ELF-1 (cell line): ENCODE data around the gene CSF2.

Source experiments
- DNase-seq: peaks from one replicate; pipeline ENCODE4 v3.0.0-alpha.2; 2016; ENCODE audit warnings: low read depth, low spot score

CSF2 gene

DNA sequence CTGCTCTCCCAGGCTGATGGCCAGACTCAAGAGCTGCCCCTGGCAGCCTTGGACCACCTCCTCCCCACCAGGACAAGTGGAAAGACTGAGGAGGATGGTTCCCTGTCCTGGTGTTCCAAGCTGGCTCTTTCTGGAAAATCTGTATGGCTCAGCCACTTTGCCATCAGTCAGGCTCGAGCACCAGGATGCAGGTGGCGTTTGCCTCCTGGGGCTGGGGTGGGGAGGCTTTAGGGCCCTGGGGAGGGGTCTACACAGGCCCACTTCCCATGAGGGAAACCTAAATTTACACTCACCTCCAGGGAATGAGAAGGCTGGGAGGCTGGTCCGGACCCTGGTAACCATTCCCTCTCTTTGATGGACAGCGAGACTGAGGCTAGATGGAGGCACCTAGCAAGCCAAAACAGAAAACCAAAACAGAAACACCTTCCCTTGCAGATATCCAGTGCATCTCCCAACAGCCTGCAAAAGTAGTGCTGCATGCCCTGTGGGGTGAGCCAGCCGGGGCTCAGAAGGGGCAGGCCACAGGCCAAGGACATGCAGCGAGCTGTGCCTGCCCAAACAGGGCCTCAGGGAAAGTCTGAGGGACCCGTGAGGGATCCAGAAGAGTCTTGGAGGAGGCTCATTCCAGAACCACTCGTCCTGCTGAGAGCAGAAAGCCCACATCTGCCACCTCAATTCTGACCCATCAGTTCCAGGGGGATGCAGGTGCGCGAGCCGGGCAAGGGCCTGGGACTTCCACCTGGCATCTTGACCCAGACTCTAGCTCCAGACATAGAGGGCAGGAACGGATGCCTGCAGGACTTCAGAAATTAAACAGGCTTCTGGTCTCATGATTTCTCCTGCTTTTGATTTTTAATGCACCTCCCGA lies 5.4 kb upstream of the CSF2 start:
- DNase-seq, result no peak

GRCh38 chr5:132069561-132069960 lies 4.0 kb upstream of the CSF2 start:
- DNase-seq, result no peak

DNA sequence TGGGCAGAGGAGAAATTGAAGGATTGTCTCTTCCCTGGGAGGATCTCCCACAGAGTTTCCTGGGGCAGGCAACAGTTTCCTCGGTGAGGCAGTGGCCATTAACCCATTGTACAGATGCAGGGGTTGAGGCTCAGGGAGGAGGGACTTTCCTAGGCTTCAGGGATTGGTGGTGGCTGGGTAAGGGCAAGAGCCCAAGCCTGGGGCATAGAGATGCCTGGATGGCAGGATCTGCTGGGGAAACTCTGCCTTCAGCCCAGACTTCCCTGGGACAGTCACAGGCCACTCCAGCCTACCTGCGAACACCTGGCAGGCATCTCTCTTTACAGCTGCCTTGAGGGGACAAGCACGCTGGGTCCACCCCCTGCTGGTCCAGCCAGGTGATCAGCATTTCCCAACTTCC lies 3.6 kb upstream of the CSF2 start:
- DNase-seq, result no peak

- DNase-seq, result no peak
Observed at GRCh38 chr5:132070460-132071337, 2.9 kb upstream of the CSF2 start.

GRCh38 chr5:132071338-132071707 lies 2.3 kb upstream of the CSF2 start:
- no peak for DNase-seq

DNA sequence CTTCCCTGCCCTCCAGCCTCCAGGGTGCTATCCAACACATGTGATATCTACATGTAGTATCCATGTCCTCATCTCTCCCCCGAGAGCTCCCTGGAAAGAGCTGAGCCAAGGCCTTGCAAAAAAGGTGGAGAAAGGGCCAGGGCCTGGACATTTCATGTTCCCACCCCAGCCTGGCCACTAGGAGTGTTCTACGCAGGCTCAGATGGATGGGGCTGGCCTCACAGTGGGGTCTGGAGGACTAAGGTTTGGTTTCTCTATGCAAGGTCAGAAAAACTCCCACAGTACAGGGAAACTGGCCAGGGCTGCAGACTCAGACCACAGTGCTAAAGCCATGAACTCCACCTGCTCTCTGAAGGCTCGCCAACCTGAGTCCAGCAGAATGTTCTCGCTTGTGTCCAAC lies 1.5 kb upstream of the CSF2 start:
- DNase-seq, result no peak

DNA sequence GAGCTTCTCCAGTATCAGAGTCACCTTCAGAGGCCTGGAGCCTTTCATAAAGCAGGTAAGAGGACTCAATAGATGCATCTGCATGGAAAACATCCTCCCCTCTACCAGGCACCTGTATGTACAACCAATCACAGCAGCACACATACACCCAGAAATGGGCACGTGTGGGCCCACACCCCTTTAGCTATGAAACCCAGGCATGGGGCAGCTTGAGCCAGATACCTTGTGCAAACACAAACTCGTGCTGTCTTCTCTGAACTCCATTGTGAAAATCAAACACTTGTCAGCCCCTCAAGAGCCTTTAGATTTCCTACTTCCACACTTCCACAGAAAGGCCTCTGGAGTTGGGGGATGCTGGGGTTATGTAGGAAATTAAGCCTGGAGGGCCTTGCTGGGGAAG lies 1.1 kb upstream of the CSF2 start:
- DNase-seq, result no peak

GRCh38 chr5:132074091-132074771 lies 642 bp downstream of the CSF2 start:
- DNase-seq, result no peak

GRCh38 chr5:132074772-132075718 lies 1.5 kb downstream of the CSF2 start:
- peak; percentile 14 for DNase-seq

GRCh38 chr5:132075719-132076077 lies 2.1 kb downstream of the CSF2 start:
- DNase-seq, result no peak

GRCh38 chr5:132076202-132076830 lies 2.7 kb downstream of the CSF2 start:
- DNase-seq, result no peak

DNA sequence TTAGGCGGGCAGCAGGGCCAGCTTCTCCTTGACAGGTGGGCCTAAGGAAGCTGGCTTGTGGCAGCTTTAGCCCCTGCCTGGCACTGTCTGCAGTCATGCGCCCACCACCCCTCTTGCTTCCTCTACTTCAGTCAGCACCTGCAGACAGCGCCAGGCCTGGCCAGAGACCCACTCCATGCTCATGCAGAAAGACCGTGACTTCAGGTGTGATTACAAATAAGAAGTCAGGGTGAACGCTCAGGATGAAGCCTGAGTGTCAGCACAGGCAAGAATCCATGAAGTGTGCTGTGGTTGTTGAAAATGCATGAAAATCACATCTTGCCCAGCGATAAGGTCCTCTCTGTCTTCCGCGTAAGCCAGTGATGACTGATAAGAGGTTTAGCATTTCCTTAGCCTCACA lies 3.4 kb downstream of the CSF2 start:
- DNase-seq, result no peak

- no peak for DNase-seq
Observed at GRCh38 chr5:132079081-132079480, 5.5 kb downstream of the CSF2 start.

GRCh38 chr5:132079619-132080018 lies 6.0 kb downstream of the CSF2 start:
- DNase-seq, result no peak

DNA sequence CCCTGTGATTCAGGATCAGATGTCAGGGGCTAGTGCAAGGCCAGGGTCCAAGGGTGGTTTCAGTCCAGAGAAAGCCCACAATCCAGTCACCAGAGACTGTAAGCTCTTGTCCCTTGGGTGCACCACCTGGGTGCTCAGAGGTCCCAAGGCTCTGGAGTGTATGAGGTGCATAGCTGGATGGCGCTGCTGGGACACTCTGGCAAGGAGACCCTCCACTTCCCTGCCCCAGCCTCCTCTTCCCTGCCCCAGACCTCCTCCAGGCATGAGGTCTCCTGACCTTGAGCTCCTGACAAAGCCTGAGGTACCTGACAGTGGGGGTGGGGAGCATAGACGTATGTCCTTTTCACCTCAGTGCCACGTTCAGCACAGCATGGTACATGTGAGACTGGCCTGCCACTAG lies 7.0 kb downstream of the CSF2 start:
- DNase-seq, result no peak

DNA sequence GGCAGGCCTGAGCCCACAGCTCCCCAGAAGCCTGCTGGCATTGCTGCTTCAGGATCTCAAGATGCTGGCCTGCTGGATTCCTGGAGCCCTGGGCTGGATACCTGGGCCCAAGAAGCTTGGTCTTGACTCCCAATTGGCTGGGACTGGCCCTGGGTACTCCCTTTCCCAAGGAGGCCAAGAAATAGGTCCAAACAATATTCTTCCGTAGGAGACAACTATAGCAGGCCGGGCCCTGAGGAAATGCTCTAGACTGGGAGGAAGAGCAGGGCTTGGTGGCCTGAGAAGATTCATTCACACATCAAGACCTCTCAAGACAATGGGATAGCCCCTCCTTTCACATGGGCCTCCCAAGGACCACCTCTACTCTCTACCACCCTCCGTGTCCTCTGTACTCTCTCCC lies 7.9 kb downstream of the CSF2 start:
- no peak for DNase-seq

- DNase-seq, result no peak
Observed at GRCh38 chr5:132082329-132083023, 8.9 kb downstream of the CSF2 start.

GRCh38 chr5:132083071-132083678 lies 9.6 kb downstream of the CSF2 start:
- no peak for DNase-seq

- DNase-seq, result no peak
Observed at GRCh38 chr5:132085686-132086085, 12.1 kb downstream of the CSF2 start.
